Stomach (tissue), 4 donors: ENCODE results near the gene VPS13D.

Experiments used
- EP300 ChIP-seq: sonication (generic); formaldehyde crosslinking; IDR thresholded peaks from one replicate; pipeline ENCODE4 v1.6.1; 2017; ENCODE audit warnings: antibody characterized with exemption
- POLR2A ChIP-seq, 4 donors: fragments of 450-650 bp; IDR thresholded peaks; one replicate each; pipeline ENCODE4 v1.6.1; 2016; ENCODE audit warnings: antibody characterized with exemption in 4 of 4, control low read depth in 2 of 4, mild to moderate bottlenecking in 1 of 4, moderate library complexity in 1 of 4
- POLR2AphosphoS5 ChIP-seq, 3 donors: sonication (generic); formaldehyde crosslinking; IDR thresholded peaks; one replicate each; pipeline ENCODE4 v1.6.1; 2016; ENCODE audit warnings: antibody characterized with exemption in 3 of 3
- TF ChIP-seq, protein P1 (sequence below), 7 experiments: fragments of 450-650 bp in 4 of 7; fragments of 200-600 bp in 3 of 7; sonication (generic) in 3 of 7; IDR thresholded peaks; one replicate each; pipeline ENCODE4 v1.5.1; 2016 to 2019; ENCODE audit warnings: antibody characterized with exemption in 7 of 7, control low read depth in 2 of 7, mild to moderate bottlenecking in 1 of 7

DNA sequence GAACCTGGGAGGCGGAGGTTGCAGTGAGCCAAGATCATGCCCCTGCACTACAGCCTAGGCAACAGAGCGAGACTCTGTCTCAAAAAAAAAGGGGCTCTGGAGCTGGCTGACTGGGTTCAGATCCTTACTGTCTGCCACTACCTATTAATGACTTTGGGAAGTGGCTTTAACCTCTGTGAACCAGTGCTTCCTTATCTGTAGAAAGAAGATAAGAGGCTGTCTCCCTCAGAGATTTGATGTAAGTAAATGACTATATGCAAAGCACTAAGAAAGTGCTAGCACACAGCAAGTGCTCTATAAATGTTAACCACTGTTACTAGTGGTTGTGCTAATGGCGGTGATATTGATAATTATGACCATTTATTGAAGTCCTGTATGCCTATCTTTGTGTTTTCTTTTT is 94.6 kb downstream of the VPS13D start:
- TF ChIP-seq POLR2A (IDR thresholded peaks at IDR 0.05) (no peak), POLR2AphosphoS5 (IDR thresholded peaks at IDR 0.05) (no peak), EP300 (no peak)
- TF ChIP-seq, protein P1, sequence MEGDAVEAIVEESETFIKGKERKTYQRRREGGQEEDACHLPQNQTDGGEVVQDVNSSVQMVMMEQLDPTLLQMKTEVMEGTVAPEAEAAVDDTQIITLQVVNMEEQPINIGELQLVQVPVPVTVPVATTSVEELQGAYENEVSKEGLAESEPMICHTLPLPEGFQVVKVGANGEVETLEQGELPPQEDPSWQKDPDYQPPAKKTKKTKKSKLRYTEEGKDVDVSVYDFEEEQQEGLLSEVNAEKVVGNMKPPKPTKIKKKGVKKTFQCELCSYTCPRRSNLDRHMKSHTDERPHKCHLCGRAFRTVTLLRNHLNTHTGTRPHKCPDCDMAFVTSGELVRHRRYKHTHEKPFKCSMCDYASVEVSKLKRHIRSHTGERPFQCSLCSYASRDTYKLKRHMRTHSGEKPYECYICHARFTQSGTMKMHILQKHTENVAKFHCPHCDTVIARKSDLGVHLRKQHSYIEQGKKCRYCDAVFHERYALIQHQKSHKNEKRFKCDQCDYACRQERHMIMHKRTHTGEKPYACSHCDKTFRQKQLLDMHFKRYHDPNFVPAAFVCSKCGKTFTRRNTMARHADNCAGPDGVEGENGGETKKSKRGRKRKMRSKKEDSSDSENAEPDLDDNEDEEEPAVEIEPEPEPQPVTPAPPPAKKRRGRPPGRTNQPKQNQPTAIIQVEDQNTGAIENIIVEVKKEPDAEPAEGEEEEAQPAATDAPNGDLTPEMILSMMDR (IDR thresholded peaks at IDR 0.05) = no peak
